C4-2B (cell line): ENCODE results near the gene FHAD1.

Experiments used
- ZFX ChIP-seq: fragments of 450-650 bp; IDR thresholded peaks from 2 replicates; pipeline ENCODE4 v1.6.1; 2017
- TF ChIP-seq, protein P1 (sequence below): fragments of 450-650 bp; conservative IDR thresholded peaks from 2 replicates; pipeline ENCODE4 v1.5.1; 2017; ENCODE audit warnings: mild to moderate bottlenecking

- TF ChIP-seq, protein P1, sequence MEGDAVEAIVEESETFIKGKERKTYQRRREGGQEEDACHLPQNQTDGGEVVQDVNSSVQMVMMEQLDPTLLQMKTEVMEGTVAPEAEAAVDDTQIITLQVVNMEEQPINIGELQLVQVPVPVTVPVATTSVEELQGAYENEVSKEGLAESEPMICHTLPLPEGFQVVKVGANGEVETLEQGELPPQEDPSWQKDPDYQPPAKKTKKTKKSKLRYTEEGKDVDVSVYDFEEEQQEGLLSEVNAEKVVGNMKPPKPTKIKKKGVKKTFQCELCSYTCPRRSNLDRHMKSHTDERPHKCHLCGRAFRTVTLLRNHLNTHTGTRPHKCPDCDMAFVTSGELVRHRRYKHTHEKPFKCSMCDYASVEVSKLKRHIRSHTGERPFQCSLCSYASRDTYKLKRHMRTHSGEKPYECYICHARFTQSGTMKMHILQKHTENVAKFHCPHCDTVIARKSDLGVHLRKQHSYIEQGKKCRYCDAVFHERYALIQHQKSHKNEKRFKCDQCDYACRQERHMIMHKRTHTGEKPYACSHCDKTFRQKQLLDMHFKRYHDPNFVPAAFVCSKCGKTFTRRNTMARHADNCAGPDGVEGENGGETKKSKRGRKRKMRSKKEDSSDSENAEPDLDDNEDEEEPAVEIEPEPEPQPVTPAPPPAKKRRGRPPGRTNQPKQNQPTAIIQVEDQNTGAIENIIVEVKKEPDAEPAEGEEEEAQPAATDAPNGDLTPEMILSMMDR: no peak
- TF ChIP-seq ZFX: no peak
Observed at GRCh38 chr1:15368888-15369287, 121.9 kb downstream of the FHAD1 start.
